ENCODE measurements around the gene RRBP1. TPM values are rescaled to one million over a fixed set of nuclear protein-coding genes. Genes with fewer than 3 reads are reported as not detected.

Gene RRBP1
- total RNA-seq, 2 experiments from 2014 or later = 26.4 to 27.2 TPM

DNA sequence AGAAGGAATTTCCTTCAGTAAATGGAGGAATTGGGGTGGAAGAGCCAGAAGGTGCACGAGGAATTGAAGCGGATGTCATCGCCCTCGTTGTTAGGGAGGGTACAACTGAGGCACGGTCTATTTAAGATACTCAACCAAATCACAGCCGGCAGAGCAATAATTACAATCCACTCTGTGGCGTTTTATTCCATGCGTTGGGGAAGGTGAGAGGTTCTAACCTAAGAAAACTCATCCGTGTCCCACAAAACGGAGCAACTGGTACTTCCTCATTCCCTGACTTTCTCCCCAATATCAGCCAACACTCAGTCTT lies 802 bp upstream of the RRBP1 start:
- peaks cover 26% of the 10 kb centered on the region for H3K4me1 Mint-ChIP-seq (ENCODE audit: low read depth)
- intact Hi-C loops (cut with DNase I, micrococcal nuclease) = loop anchor here (1.0 to 10.0 kb wide), 12 partner anchors 71 to 1108 kb away; partner anchors contain the start of genes SNX5 (in 2 of the 2), KAT14 (in 1 of the 2), KIF16B (in 1 of the 2) and MGME1 (in 1 of the 2)
- Histone ChIP-seq H3K4me3 (ENCODE audit: low read length) (peak overlapping the region; percentile 76), H3K36me3 (ENCODE audit: insufficient read depth, low read length) (no peaks in the 10 kb centered on the region), H3K27ac (ENCODE audit: low read depth in 1 of 2, low read length in 2 of 2) (peak overlapping the region; percentile 53 to 56), H3K4me1 (ENCODE audit: insufficient read depth, low read length) (peaks cover 20% of the 10 kb centered on the region), H3K27me3 (ENCODE audit: control insufficient read depth in 1 of 2, insufficient read depth in 2 of 2, low read length in 2 of 2) (peaks cover 15 to 28% of the 10 kb centered on the region in 2 experiments), H3K9me3 (ENCODE audit: control insufficient read depth in 1 of 2, insufficient read depth in 1 of 2, low read length in 2 of 2) (no peaks in the 10 kb centered on the region)
- H3K9me3 Mint-ChIP-seq = no peaks in the 10 kb centered on the region
- ChIA-PET CTCF (interaction anchor here (0.6 to 2.3 kb wide), 24 partner anchors 8 to 605 kb away, joined by 3 to 14 read pairs (median 4); partner anchors contain the start of genes BANF2, BFSP1, DSTN and MGME1), POLR2A (interaction anchor here (0.5 to 3.1 kb wide), 28 partner anchors 8 to 882 kb away, joined by 3 to 61 read pairs (median 4); partner anchors contain the start of genes BFSP1, DSTN, DZANK1 and KAT14)
- H3K36me3 Mint-ChIP-seq (ENCODE audit: low read depth) = peaks cover 20% of the 10 kb centered on the region
- peaks cover 36% of the 10 kb centered on the region for H3K27me3 Mint-ChIP-seq
- no peak for DNase-seq
- peak overlapping the region; percentile 93 for H3K4me3 Mint-ChIP-seq
- ATAC-seq (ENCODE audit: poor library complexity) = no peak
- TF ChIP-seq, protein P1, sequence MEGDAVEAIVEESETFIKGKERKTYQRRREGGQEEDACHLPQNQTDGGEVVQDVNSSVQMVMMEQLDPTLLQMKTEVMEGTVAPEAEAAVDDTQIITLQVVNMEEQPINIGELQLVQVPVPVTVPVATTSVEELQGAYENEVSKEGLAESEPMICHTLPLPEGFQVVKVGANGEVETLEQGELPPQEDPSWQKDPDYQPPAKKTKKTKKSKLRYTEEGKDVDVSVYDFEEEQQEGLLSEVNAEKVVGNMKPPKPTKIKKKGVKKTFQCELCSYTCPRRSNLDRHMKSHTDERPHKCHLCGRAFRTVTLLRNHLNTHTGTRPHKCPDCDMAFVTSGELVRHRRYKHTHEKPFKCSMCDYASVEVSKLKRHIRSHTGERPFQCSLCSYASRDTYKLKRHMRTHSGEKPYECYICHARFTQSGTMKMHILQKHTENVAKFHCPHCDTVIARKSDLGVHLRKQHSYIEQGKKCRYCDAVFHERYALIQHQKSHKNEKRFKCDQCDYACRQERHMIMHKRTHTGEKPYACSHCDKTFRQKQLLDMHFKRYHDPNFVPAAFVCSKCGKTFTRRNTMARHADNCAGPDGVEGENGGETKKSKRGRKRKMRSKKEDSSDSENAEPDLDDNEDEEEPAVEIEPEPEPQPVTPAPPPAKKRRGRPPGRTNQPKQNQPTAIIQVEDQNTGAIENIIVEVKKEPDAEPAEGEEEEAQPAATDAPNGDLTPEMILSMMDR (IDR thresholded peaks at IDR 0.05) = peak; percentile 57
- H3K27ac Mint-ChIP-seq = peak overlapping the region; percentile 74

DNA sequence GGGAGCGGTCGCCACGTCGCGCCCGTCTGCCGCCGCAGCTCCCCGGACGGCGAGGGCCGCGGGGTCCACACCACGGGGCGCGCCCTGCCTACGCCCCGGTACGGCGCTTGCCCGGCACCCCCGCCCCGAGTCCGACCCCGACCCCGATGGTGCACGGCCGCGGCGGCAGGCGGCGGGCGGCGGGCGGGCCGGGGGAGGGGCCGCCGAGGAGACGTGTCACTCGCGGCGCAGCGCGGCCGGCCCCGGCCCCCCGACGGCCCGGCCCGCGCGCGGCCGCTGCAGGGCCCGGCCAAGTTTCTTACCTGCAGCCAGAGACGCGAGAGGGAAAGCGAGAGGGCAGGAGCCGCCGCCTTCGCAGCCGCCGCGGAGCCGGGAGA lies 328 bp downstream of the RRBP1 start:
- Histone ChIP-seq H3K9me3 (ENCODE audit: control insufficient read depth in 1 of 2, insufficient read depth in 1 of 2, low read length in 2 of 2) (no peaks in the 10 kb centered on the region), H3K4me3 (ENCODE audit: low read length) (peak overlapping the region; percentile 76), H3K4me1 (ENCODE audit: insufficient read depth, low read length) (peaks cover 20% of the 10 kb centered on the region), H3K27me3 (ENCODE audit: control insufficient read depth in 1 of 2, insufficient read depth in 2 of 2, low read length in 2 of 2) (peaks cover 10 to 20% of the 10 kb centered on the region in 2 experiments), H3K36me3 (ENCODE audit: insufficient read depth, low read length) (no peaks in the 10 kb centered on the region), H3K27ac (ENCODE audit: low read depth in 1 of 2, low read length in 2 of 2) (no peak overlapping the region)
- ChIA-PET POLR2A (interaction anchor here (0.7 to 3.1 kb wide), 20 partner anchors 11 to 1112 kb away, joined by 3 to 61 read pairs (median 8); partner anchors contain the start of genes BFSP1, DSTN, DZANK1 and KAT14), CTCF (interaction anchor here (1.1 to 2.3 kb wide), 16 partner anchors 9 to 606 kb away, joined by 3 to 14 read pairs (median 6); partner anchors contain the start of genes BANF2, DSTN, MGME1 and SNX5)
- Mint-ChIP-seq H3K4me3 (peak overlapping the region; percentile 93), H3K27ac (peak overlapping the region; percentile 74), H3K9me3 (no peaks in the 10 kb centered on the region), H3K4me1 (ENCODE audit: low read depth) (peaks cover 26% of the 10 kb centered on the region), H3K36me3 (ENCODE audit: low read depth) (peaks cover 21% of the 10 kb centered on the region), H3K27me3 (peaks cover 24% of the 10 kb centered on the region)
- DNase-seq = peak in 1 of 14 experiments; percentile 10
- intact Hi-C loops (cut with DNase I, micrococcal nuclease) = loop anchor here (1.0 to 10.0 kb wide), 15 partner anchors 69 to 1107 kb away; partner anchors contain the start of genes SNX5 (in 2 of the 2), DSTN (in 1 of the 2), KAT14 (in 1 of the 2) and KIF16B (in 1 of the 2)
- ATAC-seq (ENCODE audit: poor library complexity) = peak; percentile 0
- TF ChIP-seq, protein P1 (IDR thresholded peaks at IDR 0.05) = no peak

DNA sequence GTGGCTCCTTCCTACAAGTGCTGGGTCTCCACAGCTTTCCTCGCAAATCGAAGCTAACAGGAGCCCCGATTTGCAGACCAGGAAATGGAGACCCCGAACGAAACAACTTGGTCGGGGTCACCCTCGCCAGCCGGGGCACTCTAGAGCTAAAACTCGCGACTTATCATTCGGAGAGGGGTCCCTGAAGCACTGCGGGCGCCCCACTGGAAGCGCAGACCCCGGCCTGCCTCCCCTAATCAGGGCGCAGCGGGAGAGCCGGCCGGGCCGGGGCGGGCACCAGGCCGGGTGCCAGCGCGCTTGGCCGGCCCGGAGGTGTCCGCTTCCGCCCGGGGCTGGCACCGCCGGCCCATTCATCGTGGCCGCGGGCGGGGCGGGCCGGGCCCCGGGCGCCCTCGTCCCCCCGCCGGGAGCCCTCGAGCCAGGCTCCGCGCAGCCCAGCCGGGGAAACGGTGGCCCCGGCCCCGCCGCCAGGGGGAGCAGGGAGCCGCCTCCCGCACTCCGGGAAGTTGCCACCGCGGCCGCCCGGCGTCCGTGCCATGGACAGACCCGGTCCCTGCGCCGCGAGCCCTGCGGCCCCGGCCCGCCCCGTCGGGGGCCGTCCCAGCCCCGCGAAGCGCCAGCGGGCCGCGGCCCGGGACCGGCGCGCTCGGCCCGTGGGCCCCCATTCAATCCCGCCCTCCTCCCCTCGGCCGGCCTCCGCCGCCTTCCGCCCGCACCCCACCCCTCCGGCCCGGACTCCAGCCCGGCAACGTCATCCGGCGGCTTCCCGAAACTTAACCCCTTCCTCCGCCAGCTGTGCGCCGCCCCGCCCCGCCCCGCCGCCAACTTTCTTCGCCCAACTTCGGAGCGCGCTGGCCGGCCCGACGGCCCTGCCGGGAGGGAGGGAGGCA lies 961 bp downstream of the RRBP1 start:
- H3K4me1 ChIP-seq (ENCODE audit: insufficient read depth, low read length) = peaks cover 20% of the 10 kb centered on the region
- ChIA-PET CTCF (interaction anchor here (0.6 to 2.3 kb wide), 8 partner anchors 10 to 607 kb away, joined by 3 to 12 read pairs (median 8); partner anchors contain the start of genes MGME1, SNX5 and ZNF133), POLR2A (interaction anchor here (0.7 to 3.1 kb wide), 10 partner anchors 10 to 1113 kb away, joined by 3 to 61 read pairs (median 11); partner anchors contain the start of genes DSTN, MGME1, SNX5 and ZNF133)
- H3K36me3 Mint-ChIP-seq (ENCODE audit: low read depth) = peaks cover 23% of the 10 kb centered on the region
- H3K4me3 Mint-ChIP-seq = peak overlapping the region; percentile 88
- H3K27ac ChIP-seq (ENCODE audit: low read depth in 1 of 2, low read length in 2 of 2) = no peak overlapping the region
- peak overlapping the region; percentile 76 for H3K4me3 ChIP-seq (ENCODE audit: low read length)
- DNase-seq (peak; percentile 61 to 89 (median 76)), ATAC-seq (ENCODE audit: poor library complexity) (peak; percentile 26)
- TF ChIP-seq, protein P1 (IDR thresholded peaks at IDR 0.05) = peak; percentile 30
- intact Hi-C loops (cut with DNase I, micrococcal nuclease) = loop anchor here (1.0 to 10.0 kb wide), 13 partner anchors 69 to 1106 kb away; partner anchors contain the start of genes DSTN (in 1 of the 2), KAT14 (in 1 of the 2), KIF16B (in 1 of the 2) and PET117 (in 1 of the 2)
- H3K9me3 Mint-ChIP-seq = no peaks in the 10 kb centered on the region
- peak overlapping the region; percentile 82 for H3K27ac Mint-ChIP-seq
- peaks cover 18% of the 10 kb centered on the region for H3K27me3 Mint-ChIP-seq
- H3K9me3 ChIP-seq (ENCODE audit: control insufficient read depth in 1 of 2, insufficient read depth in 1 of 2, low read length in 2 of 2) = no peaks in the 10 kb centered on the region
- no peaks in the 10 kb centered on the region for H3K36me3 ChIP-seq (ENCODE audit: insufficient read depth, low read length)
- H3K27me3 ChIP-seq (ENCODE audit: control insufficient read depth in 1 of 2, insufficient read depth in 2 of 2, low read length in 2 of 2) = peaks cover 6 to 14% of the 10 kb centered on the region in 2 experiments
- H3K4me1 Mint-ChIP-seq (ENCODE audit: low read depth) = peaks cover 26% of the 10 kb centered on the region
